ENCODE measurements around the gene ZNF521.

The ZNF521 gene

DNA sequence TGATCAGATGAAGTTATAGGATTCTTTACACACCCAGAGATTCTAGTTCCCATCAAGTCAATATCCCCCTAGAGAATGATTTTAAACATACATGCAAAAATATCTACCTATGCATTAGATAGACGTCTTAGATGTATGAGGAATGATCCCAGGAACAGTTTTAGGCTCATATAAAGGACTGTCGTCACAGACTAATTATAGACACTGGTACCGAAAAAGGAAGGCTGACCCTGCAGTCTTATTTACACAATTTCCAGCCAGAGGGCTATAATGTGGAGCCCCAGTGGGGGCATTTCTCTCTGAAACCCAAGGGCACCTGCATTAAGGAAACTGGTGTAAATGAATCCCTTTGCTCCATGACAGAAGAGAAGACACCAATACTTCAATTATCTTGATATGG, 170.4 kb downstream of the ZNF521 start:
- TF ChIP-seq, protein P1, sequence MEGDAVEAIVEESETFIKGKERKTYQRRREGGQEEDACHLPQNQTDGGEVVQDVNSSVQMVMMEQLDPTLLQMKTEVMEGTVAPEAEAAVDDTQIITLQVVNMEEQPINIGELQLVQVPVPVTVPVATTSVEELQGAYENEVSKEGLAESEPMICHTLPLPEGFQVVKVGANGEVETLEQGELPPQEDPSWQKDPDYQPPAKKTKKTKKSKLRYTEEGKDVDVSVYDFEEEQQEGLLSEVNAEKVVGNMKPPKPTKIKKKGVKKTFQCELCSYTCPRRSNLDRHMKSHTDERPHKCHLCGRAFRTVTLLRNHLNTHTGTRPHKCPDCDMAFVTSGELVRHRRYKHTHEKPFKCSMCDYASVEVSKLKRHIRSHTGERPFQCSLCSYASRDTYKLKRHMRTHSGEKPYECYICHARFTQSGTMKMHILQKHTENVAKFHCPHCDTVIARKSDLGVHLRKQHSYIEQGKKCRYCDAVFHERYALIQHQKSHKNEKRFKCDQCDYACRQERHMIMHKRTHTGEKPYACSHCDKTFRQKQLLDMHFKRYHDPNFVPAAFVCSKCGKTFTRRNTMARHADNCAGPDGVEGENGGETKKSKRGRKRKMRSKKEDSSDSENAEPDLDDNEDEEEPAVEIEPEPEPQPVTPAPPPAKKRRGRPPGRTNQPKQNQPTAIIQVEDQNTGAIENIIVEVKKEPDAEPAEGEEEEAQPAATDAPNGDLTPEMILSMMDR (IDR thresholded peaks at IDR 0.05; ENCODE audit: low read depth, low read length) = no peak

DNA sequence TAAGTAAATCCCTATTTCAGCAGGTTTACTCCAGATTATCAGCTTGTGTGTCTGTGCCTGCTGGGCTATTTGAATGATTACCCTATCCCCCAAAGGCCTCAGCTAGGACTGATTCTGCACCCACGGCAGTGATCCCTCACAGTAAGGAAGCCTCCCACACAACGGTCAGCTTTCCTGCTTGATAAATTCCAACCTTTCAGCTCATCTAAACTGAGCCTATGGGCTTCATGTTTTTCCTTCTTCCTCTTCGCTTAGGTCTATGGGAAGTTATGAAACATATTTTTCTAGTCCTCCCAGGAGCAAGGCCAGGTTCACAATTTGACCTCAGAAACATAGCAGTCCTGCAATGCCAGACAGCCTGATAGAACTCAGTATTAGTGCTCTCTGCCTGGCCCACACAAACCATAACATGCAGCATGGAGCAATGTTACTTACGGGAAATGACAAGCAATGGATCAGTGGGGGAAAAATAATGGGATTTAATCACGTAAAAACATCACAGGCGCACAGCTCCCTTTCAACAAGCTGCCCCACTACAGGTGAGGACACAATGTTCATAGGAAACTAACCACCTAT, 170.9 kb downstream of the ZNF521 start:
- no peak overlapping the region for H3K4me3 ChIP-seq (ENCODE audit: low read depth, low read length)
- TF ChIP-seq, protein P1 (IDR thresholded peaks at IDR 0.05; ENCODE audit: low read depth, low read length) = no peak

More for the DNA sequence above, 170.4 kb downstream of the ZNF521 start:
- no peak overlapping the region for H3K4me3 ChIP-seq (ENCODE audit: low read depth, low read length)

DNA sequence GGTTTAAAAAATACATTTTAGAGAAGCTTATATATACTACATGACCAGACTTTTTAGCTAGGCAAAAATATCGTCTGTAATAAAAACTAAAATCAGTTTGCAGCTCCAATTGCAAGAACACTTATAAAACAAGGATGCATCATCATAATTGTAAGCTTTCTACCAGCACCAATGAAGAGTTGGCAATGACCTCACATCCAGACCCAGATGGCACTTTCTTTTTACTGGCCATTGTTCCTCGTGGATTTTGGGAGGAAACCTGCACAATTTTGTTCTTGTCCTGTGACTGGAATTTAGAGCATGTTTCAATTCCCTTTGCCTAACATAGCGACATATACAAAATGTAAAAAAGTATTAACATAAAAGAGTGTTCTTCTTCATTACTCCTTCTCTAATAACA, 174.3 kb downstream of the ZNF521 start:
- no peak overlapping the region for H3K4me3 ChIP-seq (ENCODE audit: low read depth, low read length)
- TF ChIP-seq, protein P1 (IDR thresholded peaks at IDR 0.05; ENCODE audit: low read depth, low read length) = no peak

DNA sequence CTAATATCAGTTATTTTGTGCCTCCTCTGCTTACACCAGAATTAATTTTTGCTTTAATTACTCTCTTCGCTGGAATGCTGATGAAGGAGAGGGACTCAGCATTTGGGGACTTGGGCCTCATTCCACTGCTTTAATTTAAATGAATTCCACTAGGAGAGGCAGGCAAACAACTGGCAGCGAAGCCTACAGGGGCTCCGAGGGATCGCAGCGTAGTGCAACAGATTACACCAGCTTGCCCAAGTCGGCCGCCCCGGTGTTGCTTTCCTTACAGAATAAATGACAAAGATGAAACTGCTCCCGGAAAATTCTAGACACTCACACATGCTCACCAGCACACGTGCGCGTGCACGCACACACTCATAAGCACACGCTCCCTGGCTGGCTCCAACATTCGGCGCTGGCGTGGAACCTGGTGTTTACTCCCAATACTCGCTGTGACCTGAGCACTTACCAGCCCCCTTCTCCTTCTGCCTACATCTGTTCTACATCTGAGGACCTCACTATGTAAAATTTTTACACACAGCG, 175.4 kb downstream of the ZNF521 start:
- TF ChIP-seq, protein P1 (IDR thresholded peaks at IDR 0.05; ENCODE audit: low read depth, low read length) = no peak
- H3K4me3 ChIP-seq (ENCODE audit: low read depth, low read length) = no peak overlapping the region

DNA sequence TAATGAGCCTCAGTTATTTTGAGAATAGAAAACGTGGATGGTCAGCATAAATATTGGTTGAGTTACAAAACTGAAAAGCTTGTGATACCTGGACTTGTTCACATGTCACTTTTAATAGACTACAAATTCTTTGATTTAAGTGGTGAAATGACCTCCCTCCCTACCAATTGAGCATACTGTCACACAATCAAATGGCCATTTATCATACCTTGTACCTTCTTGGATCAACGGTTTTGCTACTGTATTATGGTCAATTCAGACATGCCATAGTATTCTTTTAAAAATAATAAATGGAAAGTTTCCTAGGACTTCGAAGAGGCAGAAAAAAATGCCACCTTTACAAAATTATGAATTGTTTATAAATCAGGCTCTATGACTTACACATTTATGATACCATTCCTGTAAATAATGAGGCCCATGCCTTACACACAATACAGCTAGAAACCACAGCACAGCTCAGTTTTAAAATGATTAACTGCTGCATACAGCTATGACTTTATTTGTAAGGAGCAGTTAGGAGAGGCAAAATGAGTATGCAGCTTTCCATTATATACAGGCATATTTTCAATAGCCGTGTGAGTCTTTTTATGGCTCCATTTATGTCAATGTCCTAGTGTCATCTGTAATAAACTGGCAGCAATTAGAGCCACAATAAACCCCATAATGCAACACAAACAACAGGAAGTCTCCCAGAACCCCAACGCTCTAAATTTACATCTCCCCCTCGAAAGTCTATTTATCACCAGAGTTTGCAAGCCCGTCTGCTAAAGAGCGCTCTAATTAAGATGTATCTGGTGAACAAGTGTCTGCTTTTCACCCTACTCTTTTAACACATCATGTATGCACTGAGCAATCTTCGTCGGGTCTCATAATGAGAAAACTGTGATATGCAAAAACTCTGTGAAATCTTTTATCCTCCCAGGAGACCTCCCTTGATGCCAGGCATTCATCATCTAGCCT, 176.1 kb downstream of the ZNF521 start:
- no peak overlapping the region for H3K4me3 ChIP-seq (ENCODE audit: low read depth, low read length)
- TF ChIP-seq, protein P1 (IDR thresholded peaks at IDR 0.05; ENCODE audit: low read depth, low read length) = no peak

DNA sequence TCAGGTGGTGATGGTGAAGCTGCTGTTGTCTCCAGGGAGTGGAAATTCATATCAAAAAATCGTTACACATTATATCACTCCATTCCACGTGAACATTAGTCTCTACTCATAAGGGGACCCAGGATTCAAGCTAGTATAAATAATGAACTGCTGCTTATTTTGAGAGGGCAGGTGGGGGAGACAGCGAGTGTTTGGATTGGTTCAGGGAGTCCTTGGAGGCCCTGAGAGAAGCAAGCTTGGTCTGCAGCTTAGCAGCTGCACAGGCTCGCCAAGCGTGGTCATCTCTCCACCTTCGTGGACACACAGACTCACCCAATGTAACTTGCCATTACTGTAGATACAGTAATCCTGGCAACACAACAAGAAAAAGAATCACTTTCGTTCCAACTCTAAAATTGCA, 177.6 kb downstream of the ZNF521 start:
- TF ChIP-seq, protein P1 (IDR thresholded peaks at IDR 0.05; ENCODE audit: low read depth, low read length) = no peak

DNA sequence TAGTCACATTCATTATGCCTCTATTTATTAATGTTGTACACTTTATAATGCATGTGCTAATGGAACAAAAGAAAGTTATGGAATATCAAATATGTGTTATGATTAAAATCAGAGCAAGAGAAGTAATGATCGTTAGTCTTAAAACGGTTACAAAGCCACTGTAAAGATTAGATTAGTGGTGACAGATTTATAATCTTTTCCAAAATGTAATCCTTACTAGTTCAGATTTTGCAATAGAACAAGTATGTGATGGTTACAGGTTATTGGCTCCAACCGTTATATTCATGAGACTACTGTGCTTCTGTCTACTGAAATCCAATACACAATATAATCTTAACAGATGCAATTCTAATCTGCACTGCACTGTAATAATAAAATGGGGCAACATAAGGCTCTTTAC, 180.6 kb downstream of the ZNF521 start:
- TF ChIP-seq, protein P1 (IDR thresholded peaks at IDR 0.05; ENCODE audit: low read depth, low read length) = no peak
- no peak overlapping the region for H3K4me3 ChIP-seq (ENCODE audit: low read depth, low read length)

More for the DNA sequence above, 177.6 kb downstream of the ZNF521 start:
- H3K4me3 ChIP-seq (ENCODE audit: low read depth, low read length) = no peak overlapping the region
